HTR-8/SVneo (cell line): ENCODE data around the gene CSHL1.
A peak's percentile ranks its signal among the peaks of the same experiment; 100 is the strongest.
"Not testable (repeated sequence)": the region's sequence is repeated elsewhere in the genome, so short reads cannot be mapped to it uniquely, and the experiment has no call there.

Source experiments
- DNase-seq: peaks from one replicate; pipeline ENCODE4 v3.0.0; 2011; ENCODE audit warnings: low spot score, mixed read lengths; ENCODE audit not compliant: insufficient read length
- FAIRE-seq: peaks from 2 replicates; lab custom pipeline; 2011; peaks lifted over from hg19 to GRCh38; lab: Jason Lieb, UNC

The CSHL1 gene

DNA sequence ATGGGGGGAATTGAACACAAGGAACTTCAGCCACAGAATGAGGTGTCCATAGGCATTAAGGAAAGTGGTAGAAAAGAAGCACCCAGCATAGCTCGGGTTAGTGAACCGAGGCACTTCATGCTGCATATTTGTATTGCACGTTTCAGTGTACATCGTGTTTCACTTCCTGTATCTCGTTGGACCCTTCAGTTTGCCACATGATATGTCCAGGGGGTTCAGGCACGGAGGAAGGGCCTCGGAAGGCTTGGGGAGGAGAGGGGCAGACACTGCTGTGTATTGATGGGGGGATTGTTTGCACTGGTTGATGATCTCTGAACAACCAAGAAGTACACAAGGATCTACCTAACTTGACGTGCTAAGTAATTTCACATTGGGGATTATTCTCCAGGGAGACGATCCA is 11.3 kb upstream of the CSHL1 start:
- FAIRE-seq, result not testable (repeated sequence)

DNA sequence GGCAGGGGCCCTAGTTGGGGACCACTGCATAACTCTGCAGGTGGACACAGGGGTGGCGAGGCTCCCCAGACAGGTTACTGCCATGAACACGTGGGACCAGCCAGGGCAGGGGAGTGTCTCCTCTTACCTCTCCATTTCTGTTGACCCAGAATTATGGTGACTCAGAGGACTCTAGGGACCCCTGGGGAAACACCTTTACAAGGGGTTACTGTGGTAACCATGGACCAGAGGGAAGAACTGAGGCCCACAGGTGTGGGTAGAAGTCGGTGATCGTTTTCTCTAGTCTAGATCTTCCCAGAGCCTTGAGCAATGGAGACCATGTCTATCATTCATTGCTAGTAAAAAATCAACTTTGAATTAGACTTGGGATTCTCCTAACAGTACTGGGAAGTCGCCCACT is 9.7 kb upstream of the CSHL1 start:
- FAIRE-seq, DNase-seq: not testable (repeated sequence)

More for the DNA sequence above, 11.3 kb upstream of the CSHL1 start:
- DNase-seq, result not testable (repeated sequence)

DNA sequence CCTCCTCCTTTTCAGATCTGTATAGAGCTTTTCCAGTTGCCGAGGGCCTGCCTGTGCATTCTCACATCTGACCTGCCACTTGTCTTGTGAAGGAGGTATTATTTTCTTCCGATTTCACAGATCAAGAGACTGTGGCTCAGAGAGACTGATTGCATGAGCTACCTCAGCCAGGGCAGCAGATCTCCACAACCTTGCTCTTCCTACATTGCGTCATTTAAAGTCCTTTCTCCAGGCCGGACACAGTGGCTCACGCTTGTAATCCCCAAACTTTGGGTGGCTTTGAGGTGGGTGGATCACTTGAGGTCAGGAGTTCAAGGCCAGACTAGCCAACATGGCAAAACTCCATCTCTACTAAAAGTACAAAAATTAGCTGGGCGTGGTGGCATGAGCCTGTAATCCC is 9.0 kb upstream of the CSHL1 start:
- FAIRE-seq, DNase-seq: not testable (repeated sequence)

GRCh38 chr17:63919311-63919723 is 8.3 kb upstream of the CSHL1 start:
- DNase-seq, result peak; percentile 88
- peak; percentile 66 for FAIRE-seq

DNA sequence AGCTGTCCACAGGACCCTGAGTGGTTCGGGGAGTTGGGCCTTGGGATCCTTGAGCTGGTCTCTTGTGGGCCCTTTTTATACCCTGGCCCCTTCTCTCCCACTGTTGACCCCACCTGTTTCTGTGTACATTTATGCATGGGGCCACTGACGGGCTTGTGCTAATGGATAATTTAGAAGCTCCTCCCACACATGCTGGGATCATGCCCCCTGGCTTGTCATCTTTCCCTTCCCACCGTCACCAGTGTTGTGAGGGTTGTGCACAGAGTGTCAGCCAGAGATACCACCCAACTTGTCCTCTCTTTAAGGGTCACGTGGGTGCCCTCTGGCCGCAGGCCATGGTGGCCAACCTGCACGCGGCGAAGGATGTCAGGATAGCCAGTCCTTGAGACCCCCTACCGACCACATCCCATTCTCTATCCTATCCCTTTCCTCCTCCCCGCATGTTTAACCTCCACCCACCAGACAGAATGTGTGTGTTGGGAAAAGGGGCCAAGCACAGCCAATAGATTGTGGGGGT is 7.8 kb upstream of the CSHL1 start, which contains the start of gene GH1:
GH1 (minus strand) TSS at position 51 of the 517 bp plus-strand sequence. CDS start 63 bp downstream, outside the sequence.
- not testable (repeated sequence) for DNase-seq, FAIRE-seq

- FAIRE-seq (no peak), DNase-seq (no peak)
Measured at GRCh38 chr17:63918305-63918704, 7.2 kb upstream of the CSHL1 start.

- DNase-seq (no peak), FAIRE-seq (no peak)
Measured at GRCh38 chr17:63917646-63918045, 6.6 kb upstream of the CSHL1 start.

GRCh38 chr17:63917206-63917605 is 6.1 kb upstream of the CSHL1 start:
- FAIRE-seq, DNase-seq: not testable (repeated sequence)

- no peak for DNase-seq
- FAIRE-seq, result no peak
Measured at GRCh38 chr17:63916566-63917185, 5.6 kb upstream of the CSHL1 start.

DNA sequence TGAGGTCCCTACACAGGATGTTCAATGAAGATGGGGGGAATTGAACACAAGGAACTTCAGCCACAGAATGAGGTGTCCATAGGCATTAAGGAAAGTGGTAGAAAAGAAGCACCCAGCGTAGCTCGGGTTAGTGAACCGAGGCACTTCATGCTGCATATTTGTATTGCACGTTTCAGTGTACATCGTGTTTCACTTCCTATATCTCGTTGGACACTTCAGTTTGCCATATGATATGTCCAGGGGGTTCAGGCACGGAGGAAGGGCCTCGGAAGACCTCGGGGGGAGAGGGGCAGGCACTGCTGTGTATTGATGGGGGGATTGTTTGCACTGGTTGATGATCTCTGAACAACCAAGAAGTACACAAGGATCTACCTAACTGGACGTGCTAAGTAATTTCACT is 4.7 kb upstream of the CSHL1 start:
- not testable (repeated sequence) for FAIRE-seq, DNase-seq

GRCh38 chr17:63914471-63914870 is 3.4 kb upstream of the CSHL1 start:
- DNase-seq (no peak), FAIRE-seq (no peak)

GRCh38 chr17:63911657-63912100 is 621 bp upstream of the CSHL1 start:
- DNase-seq (peak; percentile 73), FAIRE-seq (no peak)

DNA sequence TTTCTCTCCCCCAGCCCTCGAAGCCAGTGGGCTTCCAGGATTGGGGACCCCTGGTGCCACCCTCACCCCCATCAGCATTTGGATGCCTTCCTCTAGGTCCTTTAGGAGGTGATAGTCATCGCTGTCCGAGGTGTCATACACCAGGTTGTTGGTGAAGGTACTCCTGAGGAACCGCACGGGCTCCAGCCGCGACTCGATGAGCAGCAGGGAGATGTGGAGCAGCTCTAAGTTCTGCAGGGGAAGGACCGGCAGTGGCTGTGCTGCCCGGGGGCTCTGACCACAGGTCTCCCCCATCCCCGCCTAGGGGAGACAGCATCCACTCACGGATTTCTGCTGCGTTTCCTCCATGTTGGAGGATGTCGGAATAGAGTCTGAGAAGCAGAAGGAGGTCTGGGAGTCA is 962 bp downstream of the CSHL1 start:
- no peak for DNase-seq
- no peak for FAIRE-seq

- not testable (repeated sequence) for DNase-seq, FAIRE-seq
Measured at GRCh38 chr17:63909586-63909985, 1.5 kb downstream of the CSHL1 start.

DNA sequence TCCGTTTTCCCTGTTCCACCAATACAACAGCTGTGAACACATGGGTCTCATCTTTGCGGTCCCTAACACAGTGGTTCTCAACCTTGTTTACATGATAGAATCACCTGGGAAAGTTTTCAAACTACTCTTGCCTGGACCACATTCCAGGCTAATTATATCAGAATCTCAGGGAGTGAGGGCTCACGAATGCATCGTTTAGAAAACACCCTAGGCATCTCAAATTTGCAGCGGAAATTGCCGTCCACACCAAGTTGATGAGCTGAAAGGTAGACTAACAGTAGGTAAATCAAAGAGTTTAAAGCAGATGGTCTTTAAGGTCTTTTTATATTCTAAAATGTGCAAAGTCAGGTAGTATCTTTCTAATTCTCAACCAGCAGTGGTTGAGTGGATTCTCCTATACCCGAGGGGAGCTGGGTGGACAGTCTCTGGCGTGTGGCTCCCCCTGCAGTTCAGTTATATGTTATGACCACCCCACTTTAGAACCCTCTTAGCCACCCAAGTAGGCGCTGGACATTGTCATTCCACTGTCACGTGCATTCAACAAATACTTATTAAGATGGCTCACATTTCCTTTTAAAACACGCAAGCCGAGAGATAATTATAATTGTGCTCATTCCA is 3.8 kb downstream of the CSHL1 start:
- not testable (repeated sequence) for DNase-seq, FAIRE-seq

GRCh38 chr17:63904796-63905195 is 6.3 kb downstream of the CSHL1 start:
- not testable (repeated sequence) for DNase-seq, FAIRE-seq

DNA sequence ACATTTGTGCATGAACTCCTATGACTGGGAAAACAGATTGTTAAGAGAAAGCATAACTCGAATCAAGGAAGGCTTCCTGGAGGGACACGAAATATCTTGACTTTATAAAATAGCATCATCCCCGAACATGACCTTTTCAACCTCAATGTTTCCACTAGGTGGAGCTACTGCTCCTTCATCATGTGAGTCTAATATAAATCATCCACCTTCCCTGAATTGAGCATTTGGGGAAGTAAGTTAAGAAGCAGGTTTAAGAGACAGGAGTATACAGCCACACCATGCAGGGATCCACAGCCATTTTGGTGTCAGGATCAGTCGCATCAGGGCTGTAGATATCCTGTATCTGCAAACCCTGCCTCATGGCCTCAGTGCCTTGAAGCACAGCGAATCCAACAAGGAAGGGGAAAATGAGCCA is 7.3 kb downstream of the CSHL1 start:
- not testable (repeated sequence) for DNase-seq
- FAIRE-seq, result peak; percentile 16

- not testable (repeated sequence) for DNase-seq, FAIRE-seq
Measured at GRCh38 chr17:63901971-63902370, 9.1 kb downstream of the CSHL1 start.

GRCh38 chr17:63898899-63899798 is 11.9 kb downstream of the CSHL1 start:
- DNase-seq, FAIRE-seq: not testable (repeated sequence)
